ENCODE measurements around the gene TRAF5.

TRAF5 gene

GRCh38 chr1:211336161-211336560 is 9.5 kb downstream of the TRAF5 start:
- TF ChIP-seq RARB (CRISPR knock-in tag; IDR thresholded peaks at IDR 0.05): no peak
- no peak for TF ChIP-seq PPARA (CRISPR knock-in tag; IDR thresholded peaks at IDR 0.05; ENCODE audit: borderline replicate concordance)
- no peak for TF ChIP-seq TOX (CRISPR knock-in tag; IDR thresholded peaks at IDR 0.05; ENCODE audit: borderline replicate concordance)
- TF ChIP-seq BACH2 (CRISPR knock-in tag; IDR thresholded peaks at IDR 0.05; ENCODE audit: borderline replicate concordance): no peak
- no peak for TF ChIP-seq ZC3H10 (CRISPR knock-in tag; IDR thresholded peaks at IDR 0.05)
- no peak for TF ChIP-seq GLIS3 (CRISPR knock-in tag; IDR thresholded peaks at IDR 0.05)
- TF ChIP-seq ISL1 (CRISPR knock-in tag; IDR thresholded peaks at IDR 0.05): no peak
- no peak for TF ChIP-seq CSDC2 (CRISPR knock-in tag; IDR thresholded peaks at IDR 0.05)
- no peak for TF ChIP-seq ARNTL (CRISPR knock-in tag; IDR thresholded peaks at IDR 0.05; ENCODE audit: borderline replicate concordance, low read depth)
- no peak for TF ChIP-seq CSRNP3 (CRISPR knock-in tag; IDR thresholded peaks at IDR 0.05)
- no peak for TF ChIP-seq ZNF565 (CRISPR knock-in tag; conservative IDR thresholded peaks at IDR 0.05; ENCODE audit: low read depth)
- no peak for TF ChIP-seq ZNF8 (CRISPR knock-in tag; IDR thresholded peaks at IDR 0.05)
- TF ChIP-seq CREB5 (CRISPR knock-in tag; IDR thresholded peaks at IDR 0.05; ENCODE audit: low read depth): no peak
- no peak for TF ChIP-seq ZNF70 (CRISPR knock-in tag; IDR thresholded peaks at IDR 0.05)
- no peak for TF ChIP-seq POU6F1 (CRISPR knock-in tag; IDR thresholded peaks at IDR 0.05; ENCODE audit: borderline replicate concordance, low read depth)
- no peak for TF ChIP-seq PATZ1 (CRISPR knock-in tag; IDR thresholded peaks at IDR 0.05; ENCODE audit: borderline replicate concordance)
- no peak for TF ChIP-seq TCF4 (CRISPR knock-in tag; IDR thresholded peaks at IDR 0.05; ENCODE audit: borderline replicate concordance)
- no peak for TF ChIP-seq ZFP30 (CRISPR knock-in tag; IDR thresholded peaks at IDR 0.05)
- ATAC-seq: no peak

DNA sequence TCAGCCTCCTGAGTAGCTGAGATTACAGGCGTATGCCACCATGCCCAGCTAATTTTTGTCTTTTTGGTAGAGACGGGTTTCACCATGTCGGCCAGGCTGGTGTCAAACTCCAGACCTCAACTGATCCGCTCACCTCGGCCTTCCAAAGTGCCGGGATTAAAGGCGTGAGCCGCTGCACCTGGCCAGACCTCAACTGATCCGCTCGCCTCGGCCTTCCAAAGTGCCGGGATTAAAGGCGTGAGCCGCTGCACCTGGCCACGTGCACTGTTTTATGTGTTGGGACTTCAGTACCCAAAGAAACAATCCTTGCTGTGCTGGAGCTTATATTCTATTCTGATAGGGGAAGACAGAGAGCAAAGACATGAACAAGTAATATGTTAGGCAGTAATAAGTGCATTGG is 10.1 kb downstream of the TRAF5 start:
- ATAC-seq: no peak
- TF ChIP-seq ZNF8 (CRISPR knock-in tag; IDR thresholded peaks at IDR 0.05) (no peak), ESRRG (CRISPR knock-in tag; IDR thresholded peaks at IDR 0.05) (no peak), SNAI2 (CRISPR knock-in tag; IDR thresholded peaks at IDR 0.05) (no peak), ZNF565 (CRISPR knock-in tag; conservative IDR thresholded peaks at IDR 0.05; ENCODE audit: low read depth) (no peak), OSR1 (CRISPR knock-in tag; IDR thresholded peaks at IDR 0.05) (no peak), ISL1 (CRISPR knock-in tag; IDR thresholded peaks at IDR 0.05) (no peak), CREB5 (CRISPR knock-in tag; IDR thresholded peaks at IDR 0.05; ENCODE audit: low read depth) (no peak)

DNA sequence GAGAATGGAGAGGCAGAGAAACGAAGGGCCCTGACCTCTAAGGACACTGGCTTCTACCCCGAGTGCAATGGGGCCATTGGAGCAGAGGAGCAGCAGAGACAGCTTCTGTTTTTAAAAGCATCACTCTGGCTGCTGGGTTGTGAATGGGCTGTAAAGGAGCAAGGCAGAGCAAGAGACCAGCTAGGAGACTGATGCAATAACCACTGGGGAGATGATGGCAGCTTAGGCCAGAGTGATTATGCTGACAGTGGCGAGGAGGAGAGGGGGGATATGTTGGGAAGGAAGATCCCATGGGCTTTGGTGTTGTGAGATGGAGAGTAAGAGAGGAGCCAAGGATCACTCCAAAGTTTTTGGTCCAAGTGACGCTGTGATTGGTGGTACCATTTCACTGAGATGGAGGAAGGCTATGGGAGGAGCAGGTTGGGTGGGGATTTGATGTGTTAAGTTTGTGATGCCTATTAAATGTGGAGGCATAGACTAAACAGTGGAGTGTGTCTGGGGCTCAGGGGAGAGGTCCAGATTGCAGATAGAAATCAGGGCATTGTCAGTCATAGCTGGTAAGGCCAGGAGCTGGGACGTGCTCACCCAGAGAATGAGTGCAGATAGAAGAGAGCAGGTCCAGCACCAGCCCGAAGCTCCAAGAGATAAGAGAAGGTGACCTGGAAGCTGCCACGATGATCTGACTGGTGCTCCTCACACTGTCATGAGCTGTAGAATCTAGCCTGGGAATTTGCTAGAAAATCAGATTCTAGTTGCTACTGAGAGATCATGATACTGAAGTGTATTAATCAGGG is 11.0 kb downstream of the TRAF5 start:
- ATAC-seq: no peak
- no peak for TF ChIP-seq ZNF70 (CRISPR knock-in tag; IDR thresholded peaks at IDR 0.05)
- TF ChIP-seq ZNF565 (CRISPR knock-in tag; conservative IDR thresholded peaks at IDR 0.05; ENCODE audit: low read depth): no peak
- TF ChIP-seq TOX (CRISPR knock-in tag; IDR thresholded peaks at IDR 0.05; ENCODE audit: borderline replicate concordance): no peak
- TF ChIP-seq ARNTL (CRISPR knock-in tag; IDR thresholded peaks at IDR 0.05; ENCODE audit: borderline replicate concordance, low read depth): no peak
- no peak for TF ChIP-seq GLIS3 (CRISPR knock-in tag; IDR thresholded peaks at IDR 0.05)
- no peak for TF ChIP-seq ISL1 (CRISPR knock-in tag; IDR thresholded peaks at IDR 0.05)
- no peak for TF ChIP-seq POU6F1 (CRISPR knock-in tag; IDR thresholded peaks at IDR 0.05; ENCODE audit: borderline replicate concordance, low read depth)
- no peak for TF ChIP-seq CSDC2 (CRISPR knock-in tag; IDR thresholded peaks at IDR 0.05)
- no peak for TF ChIP-seq CREB5 (CRISPR knock-in tag; IDR thresholded peaks at IDR 0.05; ENCODE audit: low read depth)
- TF ChIP-seq PPARA (CRISPR knock-in tag; IDR thresholded peaks at IDR 0.05; ENCODE audit: borderline replicate concordance): no peak
- no peak for TF ChIP-seq PATZ1 (CRISPR knock-in tag; IDR thresholded peaks at IDR 0.05; ENCODE audit: borderline replicate concordance)
- no peak for TF ChIP-seq BACH2 (CRISPR knock-in tag; IDR thresholded peaks at IDR 0.05; ENCODE audit: borderline replicate concordance)
- no peak for TF ChIP-seq ZNF8 (CRISPR knock-in tag; IDR thresholded peaks at IDR 0.05)

Data from SK-N-SH treated with all-trans-retinoic acid at 6 μM for 48 hours (cell line).